Measurements from ENCODE around the gene KDSR.

Gene KDSR

DNA sequence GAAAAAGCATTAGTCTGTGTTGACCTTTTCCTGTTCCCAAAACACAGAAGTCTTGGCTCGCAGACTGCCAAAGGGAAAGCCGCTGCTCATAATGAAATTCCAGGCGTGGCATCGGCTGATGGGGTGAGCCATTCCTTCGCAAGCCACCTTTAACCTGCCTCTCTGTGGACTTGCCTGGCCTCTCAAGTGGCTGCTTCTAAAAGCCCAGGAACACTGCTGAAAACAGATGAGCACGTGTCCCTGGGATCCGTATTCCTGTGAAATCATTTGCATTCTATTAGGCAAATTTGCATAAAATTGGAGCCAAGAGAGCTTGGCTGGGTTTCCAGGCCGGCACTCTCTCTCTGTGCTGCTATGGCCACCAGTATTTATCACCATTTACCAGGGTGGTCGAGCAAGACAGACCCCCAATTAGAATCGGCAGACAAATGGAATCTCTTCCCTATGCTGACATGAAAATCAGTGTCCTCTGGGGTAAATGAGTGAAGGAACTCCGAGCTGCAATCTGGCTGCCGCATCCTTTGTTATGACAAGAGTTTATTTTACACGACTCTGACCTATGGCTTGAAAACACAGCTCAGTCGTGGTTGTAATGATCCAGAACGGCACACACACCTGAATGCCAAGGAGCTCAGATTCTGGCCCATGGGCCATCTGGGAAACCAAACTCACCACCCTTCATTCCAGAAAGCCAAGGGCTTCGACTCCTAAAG lies 69.2 kb downstream of the KDSR start:
- TF ChIP-seq, protein P1, sequence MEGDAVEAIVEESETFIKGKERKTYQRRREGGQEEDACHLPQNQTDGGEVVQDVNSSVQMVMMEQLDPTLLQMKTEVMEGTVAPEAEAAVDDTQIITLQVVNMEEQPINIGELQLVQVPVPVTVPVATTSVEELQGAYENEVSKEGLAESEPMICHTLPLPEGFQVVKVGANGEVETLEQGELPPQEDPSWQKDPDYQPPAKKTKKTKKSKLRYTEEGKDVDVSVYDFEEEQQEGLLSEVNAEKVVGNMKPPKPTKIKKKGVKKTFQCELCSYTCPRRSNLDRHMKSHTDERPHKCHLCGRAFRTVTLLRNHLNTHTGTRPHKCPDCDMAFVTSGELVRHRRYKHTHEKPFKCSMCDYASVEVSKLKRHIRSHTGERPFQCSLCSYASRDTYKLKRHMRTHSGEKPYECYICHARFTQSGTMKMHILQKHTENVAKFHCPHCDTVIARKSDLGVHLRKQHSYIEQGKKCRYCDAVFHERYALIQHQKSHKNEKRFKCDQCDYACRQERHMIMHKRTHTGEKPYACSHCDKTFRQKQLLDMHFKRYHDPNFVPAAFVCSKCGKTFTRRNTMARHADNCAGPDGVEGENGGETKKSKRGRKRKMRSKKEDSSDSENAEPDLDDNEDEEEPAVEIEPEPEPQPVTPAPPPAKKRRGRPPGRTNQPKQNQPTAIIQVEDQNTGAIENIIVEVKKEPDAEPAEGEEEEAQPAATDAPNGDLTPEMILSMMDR (IDR thresholded peaks at IDR 0.05; ENCODE audit: low read depth, low read length): no peak
- no peak for DNase-seq (ENCODE audit: extremely low read depth, low read depth)

DNA sequence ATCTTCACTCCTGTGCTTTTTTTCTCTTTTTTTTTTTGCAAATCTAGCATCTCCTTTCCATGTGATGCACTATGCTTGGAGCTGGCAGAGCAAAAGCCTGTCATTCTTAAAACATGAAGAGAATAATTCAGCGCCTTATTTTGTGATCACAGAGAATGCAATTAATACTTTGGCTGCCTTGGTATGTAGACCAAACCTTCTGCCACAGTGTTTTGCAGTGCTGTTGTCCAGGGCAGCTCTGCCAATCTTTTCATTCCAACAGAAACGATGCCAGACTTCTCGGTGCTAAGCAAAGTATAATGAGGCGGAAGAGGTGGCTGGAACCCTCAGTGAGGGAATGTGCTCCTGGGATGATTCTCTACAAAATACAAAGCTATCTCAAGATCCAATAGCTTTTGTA lies 73.1 kb downstream of the KDSR start:
- DNase-seq (ENCODE audit: extremely low read depth, low read depth): no peak
- TF ChIP-seq, protein P1 (IDR thresholded peaks at IDR 0.05; ENCODE audit: low read depth, low read length): no peak

GRCh38 chr18:63292831-63293683 lies 73.9 kb downstream of the KDSR start:
- DNase-seq (ENCODE audit: extremely low read depth, low read depth): no peak
- TF ChIP-seq, protein P1 (IDR thresholded peaks at IDR 0.05; ENCODE audit: low read depth, low read length): no peak

DNA sequence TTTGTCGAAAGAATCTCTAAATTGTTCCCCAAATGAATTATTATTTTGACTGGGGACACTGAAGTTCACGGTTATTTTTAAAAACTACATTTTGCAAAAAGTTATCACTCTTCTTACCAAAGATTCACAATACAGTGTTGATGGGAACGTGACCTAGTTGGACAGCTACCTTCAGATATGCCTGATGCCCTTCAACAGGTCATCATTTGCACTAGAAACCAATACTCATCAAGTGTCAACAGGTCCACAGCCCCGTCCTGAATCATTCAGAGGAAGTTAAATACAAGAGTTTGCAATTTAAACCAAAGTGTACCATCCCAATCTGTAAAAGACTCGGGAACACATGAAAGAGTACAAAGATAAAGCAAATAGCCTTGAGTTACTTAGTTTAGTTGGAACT lies 75.7 kb downstream of the KDSR start:
- no peak for DNase-seq (ENCODE audit: extremely low read depth, low read depth)

DNA sequence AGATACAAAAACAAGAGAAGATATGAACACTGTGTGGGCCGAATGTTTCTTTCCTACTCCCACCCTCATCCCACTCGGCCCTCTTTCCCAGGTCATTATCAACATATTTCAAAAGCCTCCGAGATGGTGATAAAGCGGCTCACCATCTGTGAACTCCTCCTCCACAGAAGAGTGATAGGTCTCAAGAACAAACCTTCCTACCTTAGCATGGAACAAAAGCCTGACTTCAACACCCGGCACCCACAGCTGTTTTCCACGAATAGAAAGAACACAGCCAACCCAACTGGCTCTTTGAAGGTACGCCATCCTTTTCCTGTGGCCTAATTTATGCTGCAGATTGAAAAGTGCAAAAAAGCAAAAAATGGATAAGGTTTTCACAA lies 76.2 kb downstream of the KDSR start:
- TF ChIP-seq, protein P1 (IDR thresholded peaks at IDR 0.05; ENCODE audit: low read depth, low read length): no peak
- no peak for DNase-seq (ENCODE audit: extremely low read depth, low read depth)

More for the DNA sequence above, 75.7 kb downstream of the KDSR start:
- TF ChIP-seq, protein P1 (IDR thresholded peaks at IDR 0.05; ENCODE audit: low read depth, low read length): no peak

- TF ChIP-seq, protein P1 (IDR thresholded peaks at IDR 0.05; ENCODE audit: low read depth, low read length): no peak
- DNase-seq (ENCODE audit: extremely low read depth, low read depth): no peak
Measured at GRCh38 chr18:63290166-63290820, 76.7 kb downstream of the KDSR start.

- TF ChIP-seq, protein P1 (IDR thresholded peaks at IDR 0.05; ENCODE audit: low read depth, low read length): no peak
- no peak for DNase-seq (ENCODE audit: extremely low read depth, low read depth)
Measured at GRCh38 chr18:63288311-63288710, 78.7 kb downstream of the KDSR start.

Measured in AG09319 (cell line).